ENCODE results near the gene ERCC6L2. TPM values are rescaled to one million over a fixed set of nuclear protein-coding genes. Genes with fewer than 3 reads are reported as not detected.
A peak's percentile ranks its signal among the peaks of the same experiment; 100 is the strongest.

The ERCC6L2 gene
- total and polyA plus RNA-seq, 2 of the 4 experiments (the other 2 are of a cell fraction): 13.0 to 67.6 TPM

DNA sequence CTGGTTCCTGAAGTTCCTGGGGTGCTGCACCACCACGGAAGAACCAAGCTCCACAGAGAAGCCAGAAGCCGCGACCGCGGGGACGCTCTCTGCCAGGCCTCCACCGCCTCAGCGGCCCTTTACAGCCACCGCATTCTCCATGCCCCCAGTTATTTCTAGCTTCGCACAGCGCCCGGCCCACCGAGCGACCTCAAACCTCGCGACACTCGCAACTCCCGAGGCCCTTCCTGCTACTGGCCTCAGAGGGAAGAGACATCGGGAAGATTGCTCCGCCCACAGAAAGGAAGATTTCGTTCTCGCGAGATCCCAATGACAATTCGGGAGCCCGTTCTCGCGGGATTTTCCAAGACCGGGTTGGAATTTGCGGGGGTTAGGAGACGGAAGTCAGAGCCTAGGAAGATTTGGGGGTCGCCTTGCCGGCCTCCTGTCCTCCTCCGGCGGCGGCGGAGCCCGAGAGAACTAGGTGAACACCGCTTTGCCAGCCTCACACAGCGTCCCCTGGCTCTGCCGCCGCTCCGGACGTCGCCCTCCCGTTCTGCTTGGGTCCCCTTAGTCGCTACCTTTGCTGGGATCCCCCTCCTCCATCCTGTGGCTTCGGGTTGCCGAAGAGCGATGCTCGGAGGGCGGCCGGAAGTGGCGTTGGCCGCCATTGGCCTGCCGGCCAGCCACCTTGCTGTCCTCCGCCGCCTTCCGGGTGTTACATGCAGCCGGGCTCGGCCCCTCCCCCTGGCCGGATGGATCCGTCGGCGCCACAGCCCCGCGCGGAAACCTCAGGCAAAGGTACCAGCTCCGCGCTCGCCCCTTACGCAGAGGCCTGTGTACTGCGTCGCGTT, at the start of gene ERCC6L2 (continued):
- TF ChIP-seq, protein P1, sequence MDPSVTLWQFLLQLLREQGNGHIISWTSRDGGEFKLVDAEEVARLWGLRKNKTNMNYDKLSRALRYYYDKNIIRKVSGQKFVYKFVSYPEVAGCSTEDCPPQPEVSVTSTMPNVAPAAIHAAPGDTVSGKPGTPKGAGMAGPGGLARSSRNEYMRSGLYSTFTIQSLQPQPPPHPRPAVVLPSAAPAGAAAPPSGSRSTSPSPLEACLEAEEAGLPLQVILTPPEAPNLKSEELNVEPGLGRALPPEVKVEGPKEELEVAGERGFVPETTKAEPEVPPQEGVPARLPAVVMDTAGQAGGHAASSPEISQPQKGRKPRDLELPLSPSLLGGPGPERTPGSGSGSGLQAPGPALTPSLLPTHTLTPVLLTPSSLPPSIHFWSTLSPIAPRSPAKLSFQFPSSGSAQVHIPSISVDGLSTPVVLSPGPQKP (IDR thresholded peaks at IDR 0.05; ENCODE audit: borderline replicate concordance, low read depth, low read length): no peak
- TF ChIP-seq BHLHE40 (IDR thresholded peaks at IDR 0.05; ENCODE audit: low read depth, low read length) (0 out of 2 replicates have a peak, but pooled peaks have one; percentile 11), MXI1 (IDR thresholded peaks at IDR 0.05; ENCODE audit: borderline replicate concordance, low read depth, low read length) (0 out of 2 replicates have a peak, but pooled peaks have one; percentile 49), POLR2A (IDR thresholded peaks at IDR 0.05; ENCODE audit: low read depth, low read length) (peak; percentile 96), RCOR1 (IDR thresholded peaks at IDR 0.05; ENCODE audit: insufficient replicate concordance, low read length) (no peak), RAD21 (IDR thresholded peaks at IDR 0.05; ENCODE audit: low read length) (peak; percentile 2; the same call in 1 of the 2 replicates), RFX5 (IDR thresholded peaks at IDR 0.05; ENCODE audit: low read depth, low read length) (no peak), FOS (IDR thresholded peaks at IDR 0.05; ENCODE audit: low read depth, low read length) (peak; percentile 8; the same call in 1 of the 2 replicates)
